HG03457 (cell line): ENCODE results near the gene NUBP1.
A peak's percentile ranks its signal among the peaks of the same experiment; 100 is the strongest.
"Not testable (repeated sequence)": the region's sequence is repeated elsewhere in the genome, so short reads cannot be mapped to it uniquely, and the experiment has no call there.

Experiments used
- ATAC-seq: cut with Tn5 transposase; IDR thresholded peaks from one replicate; pipeline ENCODE4 v1.9.1; 2021; ENCODE audit warnings: moderate number of reproducible peaks; ENCODE audit not compliant: unreplicated experiment

NUBP1 gene

GRCh38 chr16:10750793-10751192 is 7.2 kb downstream of the NUBP1 start:
- ATAC-seq = no peak

- no peak for ATAC-seq
These were observed 7.7 kb downstream of the NUBP1 start for GRCh38 chr16:10751291-10751697.

- ATAC-seq = peak; percentile 64
These were observed 9.3 kb downstream of the NUBP1 start for GRCh38 chr16:10752843-10753523.

- ATAC-seq = no peak
These were observed 10.0 kb downstream of the NUBP1 start for GRCh38 chr16:10753670-10754069.

- no peak for ATAC-seq
These were observed 11.3 kb downstream of the NUBP1 start for GRCh38 chr16:10754941-10755340.

GRCh38 chr16:10756574-10756973 is 12.9 kb downstream of the NUBP1 start:
- ATAC-seq = no peak

- no peak for ATAC-seq
These were observed 17.2 kb downstream of the NUBP1 start for GRCh38 chr16:10760858-10761257.

GRCh38 chr16:10761373-10761772 is 17.7 kb downstream of the NUBP1 start:
- ATAC-seq = no peak

- no peak for ATAC-seq
These were observed 18.8 kb downstream of the NUBP1 start for GRCh38 chr16:10762336-10763016.

- ATAC-seq = no peak
These were observed 19.8 kb downstream of the NUBP1 start for GRCh38 chr16:10763456-10763855.

GRCh38 chr16:10765772-10766171 is 22.1 kb downstream of the NUBP1 start:
- ATAC-seq = peak; percentile 55

GRCh38 chr16:10767127-10767526 is 23.5 kb downstream of the NUBP1 start:
- ATAC-seq = no peak

- no peak for ATAC-seq
These were observed 25.7 kb downstream of the NUBP1 start for GRCh38 chr16:10769381-10769780.

GRCh38 chr16:10770907-10771306 is 27.3 kb downstream of the NUBP1 start:
- no peak for ATAC-seq

- ATAC-seq = peak; percentile 55
These were observed 32.6 kb downstream of the NUBP1 start for GRCh38 chr16:10776280-10776679.

- not testable (repeated sequence) for ATAC-seq
These were observed 33.3 kb downstream of the NUBP1 start for GRCh38 chr16:10776923-10777322.

- ATAC-seq = no peak
These were observed 33.7 kb downstream of the NUBP1 start for GRCh38 chr16:10777356-10777755.

- not testable (repeated sequence) for ATAC-seq
These were observed 36.3 kb downstream of the NUBP1 start for GRCh38 chr16:10779908-10780307.

- no peak for ATAC-seq
These were observed 37.0 kb downstream of the NUBP1 start for GRCh38 chr16:10780628-10781027.

- ATAC-seq = no peak
These were observed 39.0 kb downstream of the NUBP1 start for GRCh38 chr16:10782628-10783027.

- ATAC-seq = no peak
These were observed 43.7 kb downstream of the NUBP1 start for GRCh38 chr16:10787304-10787703.

- ATAC-seq = not testable (repeated sequence)
These were observed 45.0 kb downstream of the NUBP1 start for GRCh38 chr16:10788630-10789029.

GRCh38 chr16:10791048-10791447 is 47.4 kb downstream of the NUBP1 start:
- no peak for ATAC-seq
